ENCODE results near the gene BRICD5. TPM values are rescaled to one million over a fixed set of nuclear protein-coding genes. Genes with fewer than 3 reads are reported as not detected.

Gene BRICD5
- total RNA-seq, 1 experiment from 2014 or later: 17.1 TPM

DNA sequence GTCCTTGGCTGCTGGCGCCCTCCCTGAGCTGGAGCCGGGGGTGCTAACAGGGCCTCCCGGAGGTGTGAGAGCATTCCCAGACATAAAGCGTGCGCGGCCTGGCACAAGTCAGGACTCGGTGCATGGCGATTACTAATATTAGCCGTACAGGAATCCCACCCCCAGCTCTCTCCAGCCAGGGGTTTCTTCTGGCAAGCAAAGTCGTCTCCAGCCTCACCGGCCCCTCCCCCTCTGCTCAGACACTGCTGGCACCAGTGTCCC, 19.3 kb downstream of the BRICD5 start:
- Histone ChIP-seq H4K20me1 (ENCODE audit: insufficient read depth) (no peaks in the 10 kb centered on the region), H3K4me1 (replicated peaks; ENCODE audit: insufficient read depth) (no peaks in the 10 kb centered on the region), H3K27ac (no peak overlapping the region), H3F3A (ENCODE audit: insufficient read depth, low read depth) (no peaks in the 10 kb centered on the region), H3K9me2 (ENCODE audit: insufficient read depth) (no peaks in the 10 kb centered on the region), H3K9me3 (ENCODE audit: insufficient read depth, low read depth) (no peaks in the 10 kb centered on the region), H3K4me3 (no peak overlapping the region), H3K36me3 (ENCODE audit: low read depth) (no peaks in the 10 kb centered on the region), H2AFZ (no peak overlapping the region), H3K4me2 (no peak overlapping the region), H3K27me3 (ENCODE audit: insufficient read depth, low read depth) (peaks cover 11% of the 10 kb centered on the region), H3K79me2 (ENCODE audit: low read depth) (no peaks in the 10 kb centered on the region)
- ChIA-PET CTCF (no interaction called here), POLR2A (ENCODE audit: unreplicated experiment) (interaction anchor here (0.6 kb wide), 1 partner anchor 137 kb away, joined by 3 read pairs; no protein-coding TSS in a partner anchor)
- no peak for DNase-seq
- no TSS peak for BruUV-seq (replicated peaks)
- intact Hi-C loops (cut with micrococcal nuclease; ENCODE audit: unreplicated experiment): no loop called here
- TF ChIP-seq, protein P1, sequence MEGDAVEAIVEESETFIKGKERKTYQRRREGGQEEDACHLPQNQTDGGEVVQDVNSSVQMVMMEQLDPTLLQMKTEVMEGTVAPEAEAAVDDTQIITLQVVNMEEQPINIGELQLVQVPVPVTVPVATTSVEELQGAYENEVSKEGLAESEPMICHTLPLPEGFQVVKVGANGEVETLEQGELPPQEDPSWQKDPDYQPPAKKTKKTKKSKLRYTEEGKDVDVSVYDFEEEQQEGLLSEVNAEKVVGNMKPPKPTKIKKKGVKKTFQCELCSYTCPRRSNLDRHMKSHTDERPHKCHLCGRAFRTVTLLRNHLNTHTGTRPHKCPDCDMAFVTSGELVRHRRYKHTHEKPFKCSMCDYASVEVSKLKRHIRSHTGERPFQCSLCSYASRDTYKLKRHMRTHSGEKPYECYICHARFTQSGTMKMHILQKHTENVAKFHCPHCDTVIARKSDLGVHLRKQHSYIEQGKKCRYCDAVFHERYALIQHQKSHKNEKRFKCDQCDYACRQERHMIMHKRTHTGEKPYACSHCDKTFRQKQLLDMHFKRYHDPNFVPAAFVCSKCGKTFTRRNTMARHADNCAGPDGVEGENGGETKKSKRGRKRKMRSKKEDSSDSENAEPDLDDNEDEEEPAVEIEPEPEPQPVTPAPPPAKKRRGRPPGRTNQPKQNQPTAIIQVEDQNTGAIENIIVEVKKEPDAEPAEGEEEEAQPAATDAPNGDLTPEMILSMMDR (conservative IDR thresholded peaks at IDR 0.05): no peak
- TF ChIP-seq EZH2 (IDR thresholded peaks at IDR 0.05; ENCODE audit: low read depth): no peak

DNA sequence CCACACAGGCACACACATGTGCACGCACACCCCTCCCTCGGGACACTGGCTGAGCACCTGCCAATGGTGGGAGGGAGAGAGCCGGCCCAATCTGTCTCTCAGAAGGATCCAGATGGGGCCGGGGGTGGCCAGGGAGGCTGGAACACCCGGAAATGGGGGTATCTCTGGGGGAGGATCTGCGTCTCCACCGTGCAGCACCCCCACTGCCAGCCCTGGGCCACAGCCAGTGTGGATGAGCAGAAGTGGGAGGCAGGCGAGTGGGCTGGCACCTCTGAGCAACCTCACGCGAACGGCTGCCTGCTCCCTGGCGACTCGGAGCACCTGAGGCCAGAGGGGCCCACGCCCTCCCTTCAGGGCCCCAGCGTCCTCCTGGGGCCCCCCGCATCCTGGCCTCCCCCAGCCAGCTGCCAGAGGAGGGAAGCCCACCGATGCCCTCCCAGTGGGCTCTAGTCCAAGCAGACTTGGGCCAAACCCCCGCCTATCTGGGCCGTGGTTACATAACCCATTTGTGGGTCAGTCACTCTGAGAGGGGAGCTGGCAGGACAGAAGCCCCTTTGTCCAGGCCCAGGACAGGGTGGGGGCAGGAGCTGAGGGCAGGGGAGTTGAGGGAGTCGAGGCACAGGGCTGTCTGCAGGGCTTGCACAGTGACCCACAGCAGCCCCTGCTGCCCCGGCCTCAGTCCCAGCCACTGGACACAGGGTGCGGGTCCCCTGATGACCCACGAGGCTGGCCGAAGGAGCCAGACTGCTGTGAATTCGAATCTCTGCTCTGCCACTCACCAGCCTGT, 19.8 kb downstream of the BRICD5 start:
- Histone ChIP-seq H3K36me3 (ENCODE audit: low read depth) (no peaks in the 10 kb centered on the region), H3K79me2 (ENCODE audit: low read depth) (no peaks in the 10 kb centered on the region), H2AFZ (no peak overlapping the region), H3K4me2 (no peak overlapping the region), H3K9me3 (ENCODE audit: insufficient read depth, low read depth) (no peaks in the 10 kb centered on the region), H3K27me3 (ENCODE audit: insufficient read depth, low read depth) (peaks cover 9% of the 10 kb centered on the region), H3K27ac (no peak overlapping the region), H3F3A (ENCODE audit: insufficient read depth, low read depth) (no peaks in the 10 kb centered on the region), H4K20me1 (ENCODE audit: insufficient read depth) (no peaks in the 10 kb centered on the region), H3K4me3 (no peak overlapping the region), H3K9me2 (ENCODE audit: insufficient read depth) (no peaks in the 10 kb centered on the region), H3K4me1 (replicated peaks; ENCODE audit: insufficient read depth) (no peaks in the 10 kb centered on the region)
- POLR2A ChIA-PET (ENCODE audit: unreplicated experiment): no interaction called here
- no peak for DNase-seq
- intact Hi-C loops (cut with micrococcal nuclease; ENCODE audit: unreplicated experiment): no loop called here
- TF ChIP-seq EZH2 (IDR thresholded peaks at IDR 0.05; ENCODE audit: low read depth): no peak
- TF ChIP-seq, protein P1 (conservative IDR thresholded peaks at IDR 0.05): no peak
- CTCF ChIA-PET: no interaction called here
- no TSS peak for BruUV-seq (replicated peaks)

DNA sequence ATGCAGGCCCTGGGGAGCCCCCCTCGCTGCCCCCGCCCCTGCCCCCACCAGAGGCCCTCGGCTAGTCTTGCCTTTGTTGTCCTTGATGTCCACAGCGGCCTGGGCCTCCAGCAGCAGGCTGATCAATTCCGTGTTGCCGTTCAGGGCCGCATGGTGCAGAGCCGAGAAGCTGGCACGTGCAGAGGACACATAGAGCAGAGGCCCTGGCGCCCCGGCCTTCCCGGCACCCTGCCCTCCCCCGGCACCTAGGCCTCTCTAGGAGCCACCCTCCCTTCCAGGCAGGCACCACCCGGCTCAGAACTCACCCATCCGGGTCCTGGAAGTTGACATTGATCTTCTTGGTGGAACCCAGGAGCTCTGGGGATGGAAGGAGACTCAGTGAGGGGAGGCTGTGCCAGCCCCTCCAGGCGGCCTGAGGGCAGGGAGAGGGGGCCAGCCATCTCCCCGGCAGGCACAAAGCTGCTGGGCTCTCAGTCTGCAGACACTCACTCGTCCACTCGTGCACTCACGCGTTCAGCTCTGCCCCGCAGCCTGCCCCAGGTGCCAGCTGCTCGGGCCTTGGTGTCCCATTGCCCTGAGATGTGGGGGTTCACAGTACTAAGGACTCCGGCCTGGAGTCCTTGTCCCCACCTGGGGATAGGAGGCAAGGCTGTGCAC, 20.5 kb downstream of the BRICD5 start:
- Histone ChIP-seq H3K4me2 (no peak overlapping the region), H3K4me1 (replicated peaks; ENCODE audit: insufficient read depth) (no peaks in the 10 kb centered on the region), H3K9me3 (ENCODE audit: insufficient read depth, low read depth) (no peaks in the 10 kb centered on the region), H3K36me3 (ENCODE audit: low read depth) (no peaks in the 10 kb centered on the region), H3K27me3 (ENCODE audit: insufficient read depth, low read depth) (peaks cover 2% of the 10 kb centered on the region), H2AFZ (no peak overlapping the region), H3K27ac (no peak overlapping the region), H3K9me2 (ENCODE audit: insufficient read depth) (no peaks in the 10 kb centered on the region), H3K4me3 (no peak overlapping the region), H3F3A (ENCODE audit: insufficient read depth, low read depth) (no peaks in the 10 kb centered on the region), H3K79me2 (ENCODE audit: low read depth) (no peaks in the 10 kb centered on the region), H4K20me1 (ENCODE audit: insufficient read depth) (no peaks in the 10 kb centered on the region)
- ChIA-PET CTCF (no interaction called here), POLR2A (ENCODE audit: unreplicated experiment) (no interaction called here)
- TF ChIP-seq, protein P1 (conservative IDR thresholded peaks at IDR 0.05): no peak
- TF ChIP-seq EZH2 (IDR thresholded peaks at IDR 0.05; ENCODE audit: low read depth): no peak
- no TSS peak for BruUV-seq (replicated peaks)
- intact Hi-C loops (cut with micrococcal nuclease; ENCODE audit: unreplicated experiment): no loop called here
- DNase-seq: no peak

Data from PC-9 (cell line).